Stimulated activated CD4-positive, alpha-beta T cell treated with anti-CD3 and anti-CD28 coated beads, Interleukin-12 subunit alpha, Interleukin-12 subunit beta, amount 100 ng/mL, for 24 hours (primary cell): ENCODE data around the gene MKRN2.
"Not testable (repeated sequence)": the region's sequence is repeated elsewhere in the genome, so short reads cannot be mapped to it uniquely, and the experiment has no call there.

Experiments used
- DNase-seq, 2 experiments: peaks; one replicate each; pipeline ENCODE4 v3.0.0-alpha.2; 2020; ENCODE audit warnings: low read depth in 2 of 2

MKRN2 gene, protein sequence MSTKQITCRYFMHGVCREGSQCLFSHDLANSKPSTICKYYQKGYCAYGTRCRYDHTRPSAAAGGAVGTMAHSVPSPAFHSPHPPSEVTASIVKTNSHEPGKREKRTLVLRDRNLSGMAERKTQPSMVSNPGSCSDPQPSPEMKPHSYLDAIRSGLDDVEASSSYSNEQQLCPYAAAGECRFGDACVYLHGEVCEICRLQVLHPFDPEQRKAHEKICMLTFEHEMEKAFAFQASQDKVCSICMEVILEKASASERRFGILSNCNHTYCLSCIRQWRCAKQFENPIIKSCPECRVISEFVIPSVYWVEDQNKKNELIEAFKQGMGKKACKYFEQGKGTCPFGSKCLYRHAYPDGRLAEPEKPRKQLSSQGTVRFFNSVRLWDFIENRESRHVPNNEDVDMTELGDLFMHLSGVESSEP

DNA sequence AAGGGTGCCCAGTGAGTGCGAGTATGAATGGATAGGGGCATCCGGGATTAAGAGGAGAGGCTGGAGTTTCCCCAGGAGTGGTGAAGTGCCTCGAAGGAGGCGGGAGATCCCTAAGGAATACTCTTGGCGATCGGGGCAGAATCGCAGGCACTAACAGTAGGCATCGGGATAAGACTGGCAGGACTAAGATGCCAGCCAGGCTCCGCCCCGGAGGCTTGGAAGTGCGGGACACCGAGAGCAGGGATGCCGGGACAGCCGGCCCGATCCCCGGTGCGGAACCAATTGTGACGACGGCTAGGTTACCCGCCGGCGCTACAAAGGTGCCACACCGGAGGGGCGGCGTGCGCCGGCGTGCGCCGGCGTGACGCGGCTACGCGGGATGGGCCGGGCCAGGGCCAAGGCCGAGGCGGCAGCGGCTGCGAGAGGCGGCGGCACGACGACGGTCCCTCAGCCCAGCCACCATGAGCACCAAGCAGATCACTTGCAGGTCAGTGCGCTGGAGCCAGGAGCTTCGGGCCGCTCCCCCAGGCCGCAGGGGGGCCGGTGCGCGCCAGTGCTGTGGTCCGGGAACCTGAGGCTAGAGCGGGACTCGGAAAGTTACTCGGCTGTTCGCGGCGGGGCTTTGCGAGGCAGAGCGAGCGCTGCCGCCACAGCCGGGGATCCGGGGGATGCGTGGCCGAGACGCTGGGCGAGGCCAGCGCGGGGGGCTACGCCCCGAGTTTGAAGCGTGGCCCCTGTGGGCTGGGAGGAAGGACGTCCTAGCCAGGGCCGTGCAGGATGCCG lies at the start of gene MKRN2:
Gene MKRN2 (plus strand): TSS at position 398 of the 783 bp plus-strand sequence. CDS start 64 bp downstream, at position 462.
- peak; percentile 75 to 79 for DNase-seq

DNA sequence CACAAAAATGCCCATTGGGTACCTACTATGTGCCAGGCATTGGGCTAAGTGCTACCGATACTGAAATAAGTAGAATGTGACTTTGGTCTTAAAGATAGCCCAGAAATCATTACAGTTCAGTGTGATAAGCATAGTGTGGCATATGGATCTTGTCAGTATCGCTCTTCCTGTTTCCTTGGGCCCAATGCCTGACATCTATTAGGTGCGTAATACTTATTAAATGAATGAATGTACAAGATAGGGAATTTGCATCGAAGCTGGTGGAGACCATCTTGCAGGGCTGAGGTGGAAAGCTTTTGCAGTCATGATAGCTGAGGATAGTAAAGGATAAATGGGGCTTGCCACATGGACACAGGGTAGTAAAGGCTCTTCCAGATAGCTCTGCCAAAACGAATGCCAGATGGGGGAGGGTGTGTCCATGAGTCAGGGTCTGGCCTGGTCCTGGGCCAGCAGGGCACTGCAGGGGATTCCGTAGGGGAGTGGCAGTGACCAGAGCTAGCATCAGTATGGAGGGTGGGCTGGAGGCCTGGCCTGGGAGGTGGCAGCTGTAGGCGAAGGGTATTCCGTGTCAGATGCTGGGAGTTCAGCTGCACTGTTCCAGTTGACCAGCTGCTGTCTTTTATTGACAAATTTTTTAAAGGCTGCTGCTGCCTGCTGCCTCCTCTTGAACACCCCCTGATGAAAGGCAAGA lies 49.2 kb upstream of the MKRN2 start:
- no peak for DNase-seq

GRCh38 chr3:12508291-12508700 lies 48.6 kb upstream of the MKRN2 start:
- no peak for DNase-seq

- DNase-seq, result no peak
Measured at GRCh38 chr3:12509466-12509865, 47.4 kb upstream of the MKRN2 start.

DNA sequence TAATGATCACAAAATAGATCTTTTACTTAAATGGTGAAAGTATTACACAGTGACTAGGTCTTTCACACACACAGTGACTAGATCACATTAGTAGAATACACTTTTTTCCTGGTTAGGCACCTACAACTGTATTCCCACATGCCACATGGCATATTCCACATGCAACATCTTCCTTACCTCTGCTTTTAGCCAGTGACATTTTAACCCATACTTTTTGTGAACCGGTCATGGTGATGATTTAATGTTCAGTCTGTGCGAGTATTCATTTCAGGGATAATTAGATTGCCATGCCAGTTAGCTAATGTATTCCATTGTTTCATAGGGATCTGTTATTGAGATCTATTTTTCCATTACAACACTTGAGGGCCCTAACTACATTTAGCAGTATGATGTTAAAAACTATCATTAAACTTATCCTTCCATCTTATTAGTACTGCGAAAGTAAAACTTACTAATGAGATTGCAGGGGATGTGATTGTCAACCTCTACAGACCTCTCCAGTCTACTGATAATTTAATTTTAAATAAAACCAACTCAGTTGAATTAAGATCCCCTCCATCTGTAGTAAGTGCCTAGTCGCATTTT lies 44.3 kb upstream of the MKRN2 start:
- no peak for DNase-seq

GRCh38 chr3:12513694-12514446 lies 43.0 kb upstream of the MKRN2 start:
- no peak for DNase-seq

- DNase-seq, result no peak
Measured at GRCh38 chr3:12515631-12516030, 41.3 kb upstream of the MKRN2 start.

DNA sequence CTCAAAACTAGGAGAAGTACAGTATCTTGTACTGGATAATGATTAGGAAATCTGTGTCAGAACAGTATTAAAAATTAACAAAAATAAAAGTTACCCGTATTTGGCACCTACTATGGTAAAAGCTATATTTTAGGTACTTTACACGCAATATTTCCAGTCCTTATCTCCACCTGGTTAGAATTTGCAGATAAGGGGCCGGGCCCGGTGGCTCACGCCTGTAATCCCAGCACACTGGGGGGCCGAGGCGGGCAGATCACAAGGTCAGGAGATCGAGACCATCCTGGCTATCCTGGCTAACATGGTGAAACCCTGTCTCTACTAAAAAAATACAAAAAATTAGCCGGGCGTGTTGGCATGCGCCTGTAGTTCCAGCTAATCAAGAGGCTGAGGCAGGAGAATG lies 40.0 kb upstream of the MKRN2 start:
- DNase-seq, result no peak

GRCh38 chr3:12518261-12519028 lies 38.4 kb upstream of the MKRN2 start:
- DNase-seq, result no peak

DNA sequence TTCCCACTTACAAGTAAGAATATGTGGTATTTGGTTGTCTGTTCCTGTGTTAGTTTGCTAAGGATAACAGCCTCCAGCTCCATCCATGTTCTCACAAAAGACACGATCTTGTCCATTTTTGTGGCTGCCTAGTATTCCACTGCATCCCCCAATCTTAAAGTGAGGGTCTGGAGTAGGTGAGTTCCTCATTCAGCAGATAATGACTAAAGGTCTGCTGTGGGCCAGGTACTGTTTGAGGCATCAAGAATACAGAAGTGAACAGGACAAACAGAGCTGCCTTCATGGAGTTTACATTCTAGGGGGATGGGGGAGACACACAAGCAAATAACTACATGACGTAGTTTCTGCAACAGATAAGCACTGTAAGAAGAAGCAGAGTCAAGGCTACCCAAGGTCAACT lies 35.9 kb upstream of the MKRN2 start:
- DNase-seq, result no peak

DNA sequence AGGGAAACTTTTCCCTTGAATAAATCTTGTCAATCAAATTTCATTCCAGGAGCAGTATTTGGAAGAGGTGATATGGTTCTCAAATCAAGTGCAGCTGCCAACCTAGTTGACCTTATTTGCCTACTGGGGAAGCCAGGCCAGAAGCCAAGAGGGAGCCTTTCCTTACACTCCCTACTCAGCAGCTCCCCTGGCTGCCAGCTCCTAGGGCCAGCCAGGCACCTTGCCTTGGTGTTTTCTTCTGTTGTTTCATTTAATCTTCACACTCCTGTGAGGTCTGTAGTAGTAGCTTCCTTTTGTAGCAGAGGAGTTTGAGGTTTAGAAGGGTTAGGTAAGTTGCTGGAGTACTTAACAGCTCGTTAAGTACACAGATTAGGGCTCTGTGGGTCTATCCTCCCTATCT lies 34.2 kb upstream of the MKRN2 start:
- DNase-seq, result no peak

DNA sequence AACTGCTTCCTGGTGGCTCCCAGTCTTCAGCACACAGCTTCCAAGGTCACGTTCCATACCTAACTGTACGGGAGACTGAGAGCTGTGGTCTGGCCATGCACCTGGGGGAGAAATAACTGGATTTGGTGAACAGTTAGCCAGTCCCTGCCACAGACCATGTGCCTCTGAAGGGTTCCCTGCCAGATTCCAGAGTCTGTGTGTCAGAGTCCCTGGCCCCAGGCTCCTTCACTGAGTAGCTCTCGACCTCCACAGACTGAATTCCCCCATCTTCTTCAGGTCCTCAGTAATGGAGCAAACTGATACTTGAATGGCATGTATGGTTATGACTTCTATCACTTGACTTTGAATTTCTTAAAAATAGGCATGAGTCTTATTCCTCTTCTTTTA lies 29.1 kb upstream of the MKRN2 start:
- no peak for DNase-seq

DNA sequence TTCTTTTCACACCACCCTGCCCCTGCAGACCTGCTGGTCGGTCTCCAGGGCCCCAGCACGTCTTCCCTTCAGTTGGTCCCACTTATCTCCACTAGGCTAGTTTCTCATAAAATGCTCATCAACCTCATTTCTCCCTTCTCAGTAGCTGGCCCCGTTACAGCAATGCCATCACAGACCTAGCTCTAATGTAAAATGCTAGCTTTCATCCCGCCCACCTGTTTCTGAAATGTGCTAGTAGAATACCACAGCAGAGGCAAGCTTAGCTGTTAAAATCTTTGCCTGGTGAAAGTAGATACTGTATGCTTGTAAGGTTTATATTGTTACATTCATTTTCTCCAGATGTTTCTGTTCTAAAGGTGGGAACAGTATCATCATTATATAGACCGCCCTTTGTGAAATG lies 24.7 kb upstream of the MKRN2 start:
- DNase-seq, result no peak

GRCh38 chr3:12536423-12536822 lies 20.5 kb upstream of the MKRN2 start:
- no peak for DNase-seq

DNA sequence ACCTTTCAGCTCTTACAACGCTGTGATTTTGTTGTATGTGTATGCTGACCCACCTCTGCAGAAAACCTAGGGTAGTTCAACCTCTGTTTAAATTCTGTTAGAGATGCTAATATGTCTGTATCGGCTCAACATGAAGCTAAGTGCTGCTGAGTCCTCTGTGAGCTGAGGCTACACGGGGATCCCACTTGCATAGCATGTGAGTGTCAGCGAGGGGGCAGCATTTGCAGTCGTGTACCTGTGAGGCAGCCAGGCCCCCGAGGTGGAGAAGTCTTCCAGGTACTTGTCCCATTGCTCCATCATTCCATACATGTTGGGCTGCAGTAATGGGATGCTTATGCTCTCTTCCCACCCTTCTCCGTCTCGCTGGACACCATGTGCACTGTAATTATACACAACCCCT lies 15.3 kb upstream of the MKRN2 start:
- no peak for DNase-seq

DNA sequence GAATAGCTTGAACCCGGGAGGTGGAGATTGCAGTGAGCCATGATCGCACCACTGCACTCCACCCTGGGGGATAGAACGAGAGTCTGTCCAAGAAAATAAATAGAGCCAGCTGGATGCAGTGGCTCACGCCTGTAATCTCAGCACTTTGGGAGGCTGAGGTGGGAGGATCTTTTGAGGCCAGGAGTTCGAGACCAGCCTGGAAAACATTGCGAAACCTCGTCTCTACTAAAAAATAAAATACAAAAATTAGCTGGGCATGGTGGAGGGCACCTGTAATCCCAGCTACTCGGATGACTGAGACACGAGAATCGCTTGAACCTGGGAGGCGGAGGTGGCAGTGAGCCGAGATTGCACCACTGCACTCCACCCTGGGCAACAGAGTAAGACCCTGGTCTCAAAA lies 13.4 kb upstream of the MKRN2 start:
- DNase-seq, result not testable (repeated sequence)

DNA sequence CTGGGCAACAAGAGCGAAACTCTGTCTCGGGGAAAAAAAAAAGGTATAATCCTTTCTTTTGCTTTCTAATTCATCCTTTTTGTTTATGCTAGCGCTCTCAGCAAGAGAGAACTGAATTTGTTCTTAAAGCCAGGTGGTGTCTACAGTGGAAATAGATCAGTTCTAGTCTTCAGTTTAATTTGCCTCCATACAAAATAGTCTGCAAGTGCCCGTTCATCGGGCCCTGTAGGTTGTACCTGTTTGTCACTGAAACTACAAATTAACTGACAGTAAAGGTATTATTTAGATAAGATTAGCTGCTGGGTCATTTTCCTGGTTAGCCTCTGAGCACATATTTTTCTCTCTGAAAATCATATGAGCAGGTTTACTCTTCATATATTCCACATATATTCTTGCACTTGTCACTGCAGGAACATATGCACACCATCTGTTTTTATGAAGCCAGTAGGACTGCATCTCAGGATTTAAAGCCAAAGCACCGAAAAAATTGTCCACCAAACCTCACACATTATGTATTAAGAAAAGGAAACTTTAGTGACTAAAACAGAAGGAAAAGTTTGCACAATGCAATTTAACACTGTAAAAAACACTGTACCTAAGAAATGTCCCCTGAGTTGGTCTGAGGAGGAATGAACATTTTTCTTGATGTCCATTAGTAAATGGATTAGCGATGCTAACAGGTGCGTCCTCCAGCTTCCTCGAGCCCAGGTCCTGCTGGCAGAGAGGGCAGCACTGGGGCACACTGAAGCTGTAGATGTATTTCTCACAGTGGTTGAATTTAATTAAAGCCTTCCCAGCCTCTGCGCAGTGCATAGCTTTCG lies 12.0 kb upstream of the MKRN2 start:
- DNase-seq, result no peak

- no peak for DNase-seq
Measured at GRCh38 chr3:12545473-12545791, 11.5 kb upstream of the MKRN2 start, which contains the start of gene MKRN2OS. MKRN2OS (minus strand) TSS chr3:12545499; CDS start chr3:12545464, 35 bp downstream.

DNA sequence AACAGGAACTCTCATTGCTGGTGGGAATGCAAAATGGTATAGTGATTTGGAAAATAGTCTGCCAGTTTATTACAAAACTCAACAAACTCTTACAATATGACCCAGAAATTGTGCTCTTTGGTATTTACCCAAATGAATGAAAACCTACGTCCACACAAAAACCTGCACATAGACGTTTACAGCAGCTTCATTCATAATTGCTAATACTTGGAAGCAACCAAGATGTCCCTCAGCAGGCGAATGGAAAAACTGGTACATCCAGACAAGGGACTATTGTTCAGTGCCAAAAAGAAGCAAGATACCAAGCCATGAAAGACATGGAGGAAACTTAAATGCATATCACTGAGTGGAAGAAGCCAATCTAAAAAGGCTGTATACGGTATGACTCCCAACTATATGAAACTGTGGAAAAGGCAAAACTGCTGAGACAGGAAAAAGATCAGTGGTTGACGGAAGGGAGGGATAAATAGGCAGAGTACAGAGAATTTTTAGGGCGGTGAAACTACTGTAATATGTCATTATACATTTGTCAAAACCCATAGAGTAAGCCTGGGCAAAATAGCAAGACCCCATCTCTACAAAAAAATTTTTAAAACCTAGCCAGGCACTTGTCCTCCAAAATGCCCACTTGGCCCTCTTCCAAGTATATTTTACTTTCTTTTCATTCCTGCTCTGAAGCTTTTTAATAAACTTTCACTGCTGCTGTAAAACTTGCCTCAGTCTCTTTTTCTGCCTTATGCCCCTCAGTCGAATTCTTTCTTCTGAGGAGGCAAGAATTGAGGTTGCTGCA lies 6.7 kb upstream of the MKRN2 start:
- no peak for DNase-seq
